ENCODE measurements around the gene TVP23B.

Gene TVP23B

DNA sequence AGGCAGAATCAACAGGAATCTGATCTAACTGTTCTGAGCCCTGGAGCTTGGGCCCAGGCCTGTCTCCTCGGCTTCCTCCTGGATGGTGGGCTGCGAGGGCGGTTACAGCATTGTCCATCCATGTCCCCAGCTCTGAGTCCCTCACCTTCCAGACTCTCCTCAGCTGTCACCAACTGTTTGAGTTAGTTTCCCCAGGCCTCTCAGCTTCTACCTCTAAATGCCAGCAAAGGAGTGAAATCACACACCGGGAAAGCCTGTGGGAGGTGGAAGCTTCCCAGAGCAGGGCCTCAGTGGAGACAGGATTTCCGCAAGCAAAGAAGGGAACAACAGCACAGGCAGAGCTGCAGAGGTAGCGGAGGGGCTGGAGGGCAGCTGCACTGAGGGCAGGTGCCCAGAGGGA, 67.5 kb downstream of the TVP23B start (continued):
- TF ChIP-seq, protein P1, sequence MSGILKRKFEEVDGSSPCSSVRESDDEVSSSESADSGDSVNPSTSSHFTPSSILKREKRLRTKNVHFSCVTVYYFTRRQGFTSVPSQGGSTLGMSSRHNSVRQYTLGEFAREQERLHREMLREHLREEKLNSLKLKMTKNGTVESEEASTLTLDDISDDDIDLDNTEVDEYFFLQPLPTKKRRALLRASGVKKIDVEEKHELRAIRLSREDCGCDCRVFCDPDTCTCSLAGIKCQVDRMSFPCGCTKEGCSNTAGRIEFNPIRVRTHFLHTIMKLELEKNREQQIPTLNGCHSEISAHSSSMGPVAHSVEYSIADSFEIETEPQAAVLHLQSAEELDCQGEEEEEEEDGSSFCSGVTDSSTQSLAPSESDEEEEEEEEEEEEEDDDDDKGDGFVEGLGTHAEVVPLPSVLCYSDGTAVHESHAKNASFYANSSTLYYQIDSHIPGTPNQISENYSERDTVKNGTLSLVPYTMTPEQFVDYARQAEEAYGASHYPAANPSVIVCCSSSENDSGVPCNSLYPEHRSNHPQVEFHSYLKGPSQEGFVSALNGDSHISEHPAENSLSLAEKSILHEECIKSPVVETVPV (CRISPR knock-in tag; IDR thresholded peaks at IDR 0.05), result no peak
- TF ChIP-seq OSR1 (CRISPR knock-in tag; IDR thresholded peaks at IDR 0.05) (no peak), TSHZ2 (CRISPR knock-in tag; IDR thresholded peaks at IDR 0.05) (no peak)

GRCh38 chr17:18850679-18851078, 69.7 kb downstream of the TVP23B start:
- ATAC-seq, result no peak
- TF ChIP-seq, protein P1 (CRISPR knock-in tag; IDR thresholded peaks at IDR 0.05), result no peak
- TF ChIP-seq ZFP30 (CRISPR knock-in tag; IDR thresholded peaks at IDR 0.05) (no peak), OSR1 (CRISPR knock-in tag; IDR thresholded peaks at IDR 0.05) (no peak), SNAI2 (CRISPR knock-in tag; IDR thresholded peaks at IDR 0.05) (no peak), ZNF70 (CRISPR knock-in tag; IDR thresholded peaks at IDR 0.05) (no peak), ZC3H10 (CRISPR knock-in tag; IDR thresholded peaks at IDR 0.05) (no peak), TSHZ2 (CRISPR knock-in tag; IDR thresholded peaks at IDR 0.05) (no peak), PPARA (CRISPR knock-in tag; IDR thresholded peaks at IDR 0.05; ENCODE audit: borderline replicate concordance) (no peak), ESRRG (CRISPR knock-in tag; IDR thresholded peaks at IDR 0.05) (no peak), ISL1 (CRISPR knock-in tag; IDR thresholded peaks at IDR 0.05) (no peak), ZNF565 (CRISPR knock-in tag; conservative IDR thresholded peaks at IDR 0.05; ENCODE audit: low read depth) (no peak)
- TF ChIP-seq, protein P2, sequence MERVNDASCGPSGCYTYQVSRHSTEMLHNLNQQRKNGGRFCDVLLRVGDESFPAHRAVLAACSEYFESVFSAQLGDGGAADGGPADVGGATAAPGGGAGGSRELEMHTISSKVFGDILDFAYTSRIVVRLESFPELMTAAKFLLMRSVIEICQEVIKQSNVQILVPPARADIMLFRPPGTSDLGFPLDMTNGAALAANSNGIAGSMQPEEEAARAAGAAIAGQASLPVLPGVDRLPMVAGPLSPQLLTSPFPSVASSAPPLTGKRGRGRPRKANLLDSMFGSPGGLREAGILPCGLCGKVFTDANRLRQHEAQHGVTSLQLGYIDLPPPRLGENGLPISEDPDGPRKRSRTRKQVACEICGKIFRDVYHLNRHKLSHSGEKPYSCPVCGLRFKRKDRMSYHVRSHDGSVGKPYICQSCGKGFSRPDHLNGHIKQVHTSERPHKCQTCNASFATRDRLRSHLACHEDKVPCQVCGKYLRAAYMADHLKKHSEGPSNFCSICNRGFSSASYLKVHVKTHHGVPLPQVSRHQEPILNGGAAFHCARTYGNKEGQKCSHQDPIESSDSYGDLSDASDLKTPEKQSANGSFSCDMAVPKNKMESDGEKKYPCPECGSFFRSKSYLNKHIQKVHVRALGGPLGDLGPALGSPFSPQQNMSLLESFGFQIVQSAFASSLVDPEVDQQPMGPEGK (CRISPR knock-in tag; IDR thresholded peaks at IDR 0.05; ENCODE audit: borderline replicate concordance), result no peak
- TF ChIP-seq, protein P3, sequence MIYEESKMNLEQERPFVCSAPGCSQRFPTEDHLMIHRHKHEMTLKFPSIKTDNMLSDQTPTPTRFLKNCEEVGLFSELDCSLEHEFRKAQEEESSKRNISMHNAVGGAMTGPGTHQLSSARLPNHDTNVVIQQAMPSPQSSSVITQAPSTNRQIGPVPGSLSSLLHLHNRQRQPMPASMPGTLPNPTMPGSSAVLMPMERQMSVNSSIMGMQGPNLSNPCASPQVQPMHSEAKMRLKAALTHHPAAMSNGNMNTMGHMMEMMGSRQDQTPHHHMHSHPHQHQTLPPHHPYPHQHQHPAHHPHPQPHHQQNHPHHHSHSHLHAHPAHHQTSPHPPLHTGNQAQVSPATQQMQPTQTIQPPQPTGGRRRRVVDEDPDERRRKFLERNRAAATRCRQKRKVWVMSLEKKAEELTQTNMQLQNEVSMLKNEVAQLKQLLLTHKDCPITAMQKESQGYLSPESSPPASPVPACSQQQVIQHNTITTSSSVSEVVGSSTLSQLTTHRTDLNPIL (CRISPR knock-in tag; IDR thresholded peaks at IDR 0.05; ENCODE audit: low read depth), result no peak

- ATAC-seq, result no peak
- no peak for TF ChIP-seq ARNTL (CRISPR knock-in tag; IDR thresholded peaks at IDR 0.05; ENCODE audit: borderline replicate concordance, low read depth)
- TF ChIP-seq PPARA (CRISPR knock-in tag; IDR thresholded peaks at IDR 0.05; ENCODE audit: borderline replicate concordance), result no peak
- TF ChIP-seq ZNF70 (CRISPR knock-in tag; IDR thresholded peaks at IDR 0.05), result no peak
- no peak for TF ChIP-seq ZNF8 (CRISPR knock-in tag; IDR thresholded peaks at IDR 0.05)
- no peak for TF ChIP-seq TOX (CRISPR knock-in tag; IDR thresholded peaks at IDR 0.05; ENCODE audit: borderline replicate concordance)
- no peak for TF ChIP-seq TSHZ2 (CRISPR knock-in tag; IDR thresholded peaks at IDR 0.05)
- TF ChIP-seq BACH2 (CRISPR knock-in tag; IDR thresholded peaks at IDR 0.05; ENCODE audit: borderline replicate concordance), result no peak
- TF ChIP-seq, protein P4, sequence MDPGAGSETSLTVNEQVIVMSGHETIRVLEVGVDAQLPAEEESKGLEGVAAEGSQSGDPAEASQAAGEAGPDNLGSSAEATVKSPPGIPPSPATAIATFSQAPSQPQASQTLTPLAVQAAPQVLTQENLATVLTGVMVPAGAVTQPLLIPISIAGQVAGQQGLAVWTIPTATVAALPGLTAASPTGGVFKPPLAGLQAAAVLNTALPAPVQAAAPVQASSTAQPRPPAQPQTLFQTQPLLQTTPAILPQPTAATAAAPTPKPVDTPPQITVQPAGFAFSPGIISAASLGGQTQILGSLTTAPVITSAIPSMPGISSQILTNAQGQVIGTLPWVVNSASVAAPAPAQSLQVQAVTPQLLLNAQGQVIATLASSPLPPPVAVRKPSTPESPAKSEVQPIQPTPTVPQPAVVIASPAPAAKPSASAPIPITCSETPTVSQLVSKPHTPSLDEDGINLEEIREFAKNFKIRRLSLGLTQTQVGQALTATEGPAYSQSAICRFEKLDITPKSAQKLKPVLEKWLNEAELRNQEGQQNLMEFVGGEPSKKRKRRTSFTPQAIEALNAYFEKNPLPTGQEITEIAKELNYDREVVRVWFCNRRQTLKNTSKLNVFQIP (CRISPR knock-in tag; IDR thresholded peaks at IDR 0.05; ENCODE audit: borderline replicate concordance, low read depth), result no peak
- no peak for TF ChIP-seq ZNF565 (CRISPR knock-in tag; conservative IDR thresholded peaks at IDR 0.05; ENCODE audit: low read depth)
- TF ChIP-seq ESRRG (CRISPR knock-in tag; IDR thresholded peaks at IDR 0.05), result no peak
- TF ChIP-seq GLIS3 (CRISPR knock-in tag; IDR thresholded peaks at IDR 0.05), result no peak
- TF ChIP-seq OSR1 (CRISPR knock-in tag; IDR thresholded peaks at IDR 0.05), result no peak
- no peak for TF ChIP-seq SNAI2 (CRISPR knock-in tag; IDR thresholded peaks at IDR 0.05)
These were observed 70.2 kb downstream of the TVP23B start for GRCh38 chr17:18851201-18851600.

Data from SK-N-SH treated with all-trans-retinoic acid at 6 μM for 48 hours (cell line).